MM.1S (cell line): ENCODE results near the gene BIRC5.
"Not testable (repeated sequence)": the region's sequence is repeated elsewhere in the genome, so short reads cannot be mapped to it uniquely, and the experiment has no call there.

Source experiments
- EZH2 ChIP-seq: fragments of 300-600 bp; sonication (generic); optimal IDR thresholded peaks from 2 replicates; pipeline ENCODE3; 2017; ENCODE audit warnings: low read depth, mild to moderate bottlenecking, antibody characterized with exemption, low read length, mixed read lengths
- EZH2phosphoT487 ChIP-seq: fragments of 300-600 bp; sonication (generic); IDR thresholded peaks from 2 replicates; pipeline ENCODE4 v1.6.1; 2018; ENCODE audit warnings: antibody characterized with exemption, low read length
- TF ChIP-seq, protein P1 (sequence below): fragments of 300-600 bp; sonication (generic); IDR thresholded peaks from 2 replicates; pipeline ENCODE4 v1.5.1; 2016; ENCODE audit warnings: antibody characterized with exemption, low read length, mixed read lengths

DNA sequence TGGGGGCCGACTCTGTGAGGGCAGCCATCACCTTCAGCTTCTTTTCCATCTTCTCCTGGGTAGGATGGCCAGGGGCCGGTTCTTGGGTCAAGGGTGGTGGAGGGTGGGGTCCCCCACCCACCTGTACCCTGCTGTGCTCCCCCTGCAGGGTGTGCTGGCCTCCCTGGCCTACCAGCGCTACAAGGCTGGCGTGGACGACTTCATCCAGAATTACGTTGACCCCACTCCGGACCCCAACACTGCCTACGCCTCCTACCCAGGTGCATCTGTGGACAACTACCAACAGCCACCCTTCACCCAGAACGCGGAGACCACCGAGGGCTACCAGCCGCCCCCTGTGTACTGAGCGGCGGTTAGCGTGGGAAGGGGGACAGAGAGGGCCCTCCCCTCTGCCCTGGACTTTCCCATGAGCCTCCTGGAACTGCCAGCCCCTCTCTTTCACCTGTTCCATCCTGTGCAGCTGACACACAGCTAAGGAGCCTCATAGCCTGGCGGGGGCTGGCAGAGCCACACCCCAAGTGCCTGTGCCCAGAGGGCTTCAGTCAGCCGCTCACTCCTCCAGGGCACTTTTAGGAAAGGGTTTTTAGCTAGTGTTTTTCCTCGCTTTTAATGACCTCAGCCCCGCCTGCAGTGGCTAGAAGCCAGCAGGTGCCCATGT is 42.3 kb upstream of the BIRC5 start:
- TF ChIP-seq, protein P1, sequence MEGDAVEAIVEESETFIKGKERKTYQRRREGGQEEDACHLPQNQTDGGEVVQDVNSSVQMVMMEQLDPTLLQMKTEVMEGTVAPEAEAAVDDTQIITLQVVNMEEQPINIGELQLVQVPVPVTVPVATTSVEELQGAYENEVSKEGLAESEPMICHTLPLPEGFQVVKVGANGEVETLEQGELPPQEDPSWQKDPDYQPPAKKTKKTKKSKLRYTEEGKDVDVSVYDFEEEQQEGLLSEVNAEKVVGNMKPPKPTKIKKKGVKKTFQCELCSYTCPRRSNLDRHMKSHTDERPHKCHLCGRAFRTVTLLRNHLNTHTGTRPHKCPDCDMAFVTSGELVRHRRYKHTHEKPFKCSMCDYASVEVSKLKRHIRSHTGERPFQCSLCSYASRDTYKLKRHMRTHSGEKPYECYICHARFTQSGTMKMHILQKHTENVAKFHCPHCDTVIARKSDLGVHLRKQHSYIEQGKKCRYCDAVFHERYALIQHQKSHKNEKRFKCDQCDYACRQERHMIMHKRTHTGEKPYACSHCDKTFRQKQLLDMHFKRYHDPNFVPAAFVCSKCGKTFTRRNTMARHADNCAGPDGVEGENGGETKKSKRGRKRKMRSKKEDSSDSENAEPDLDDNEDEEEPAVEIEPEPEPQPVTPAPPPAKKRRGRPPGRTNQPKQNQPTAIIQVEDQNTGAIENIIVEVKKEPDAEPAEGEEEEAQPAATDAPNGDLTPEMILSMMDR, result not testable (repeated sequence)
- not testable (repeated sequence) for TF ChIP-seq EZH2phosphoT487, EZH2
